Hepatocyte (in vitro differentiated cells): ENCODE data around the gene CHPT1.

Experiments
- EZH2 ChIP-seq: fragments of 200-600 bp; sonication (generic); IDR thresholded peaks from 2 replicates; pipeline ENCODE4 v1.6.1; 2016; ENCODE audit warnings: antibody characterized with exemption, mild to moderate bottlenecking, borderline replicate concordance
- TF ChIP-seq, protein P1 (sequence below): fragments of 200-600 bp; sonication (generic); IDR thresholded peaks from 2 replicates; pipeline ENCODE4 v1.5.1; 2016; ENCODE audit warnings: antibody characterized with exemption, mild to moderate bottlenecking; ENCODE audit not compliant: poor library complexity

DNA sequence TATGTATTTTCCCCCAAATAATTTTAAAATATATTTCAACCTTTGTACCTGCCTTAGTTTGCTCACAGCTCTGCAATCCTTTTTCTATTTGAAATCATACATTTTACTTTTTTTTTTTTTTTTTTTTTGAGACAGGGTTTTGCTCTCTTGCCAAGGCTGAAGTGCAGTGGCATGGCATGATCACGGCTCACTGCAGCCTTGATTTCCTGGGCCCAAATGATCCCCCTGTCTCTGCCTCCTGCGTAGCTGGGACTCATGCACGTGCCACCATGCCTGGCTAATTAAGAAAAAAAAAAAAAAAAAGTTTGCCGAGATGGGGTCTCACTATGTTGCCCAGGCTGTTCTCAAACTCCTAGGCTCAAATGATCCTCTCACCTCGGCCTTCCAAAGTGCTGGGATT is 43.1 kb downstream of the CHPT1 start:
- TF ChIP-seq, protein P1, sequence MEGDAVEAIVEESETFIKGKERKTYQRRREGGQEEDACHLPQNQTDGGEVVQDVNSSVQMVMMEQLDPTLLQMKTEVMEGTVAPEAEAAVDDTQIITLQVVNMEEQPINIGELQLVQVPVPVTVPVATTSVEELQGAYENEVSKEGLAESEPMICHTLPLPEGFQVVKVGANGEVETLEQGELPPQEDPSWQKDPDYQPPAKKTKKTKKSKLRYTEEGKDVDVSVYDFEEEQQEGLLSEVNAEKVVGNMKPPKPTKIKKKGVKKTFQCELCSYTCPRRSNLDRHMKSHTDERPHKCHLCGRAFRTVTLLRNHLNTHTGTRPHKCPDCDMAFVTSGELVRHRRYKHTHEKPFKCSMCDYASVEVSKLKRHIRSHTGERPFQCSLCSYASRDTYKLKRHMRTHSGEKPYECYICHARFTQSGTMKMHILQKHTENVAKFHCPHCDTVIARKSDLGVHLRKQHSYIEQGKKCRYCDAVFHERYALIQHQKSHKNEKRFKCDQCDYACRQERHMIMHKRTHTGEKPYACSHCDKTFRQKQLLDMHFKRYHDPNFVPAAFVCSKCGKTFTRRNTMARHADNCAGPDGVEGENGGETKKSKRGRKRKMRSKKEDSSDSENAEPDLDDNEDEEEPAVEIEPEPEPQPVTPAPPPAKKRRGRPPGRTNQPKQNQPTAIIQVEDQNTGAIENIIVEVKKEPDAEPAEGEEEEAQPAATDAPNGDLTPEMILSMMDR, result no peak
- no peak for TF ChIP-seq EZH2
